DND-41 (cell line): ENCODE measurements around the gene SLC38A10.

Experiments
- ATAC-seq: fragments of 200-7000 bp; cut with Tn5 transposase; 3 replicates; pipeline ENCODE4 v1.9.1; 2021; ENCODE audit warnings: low read depth; ENCODE audit not compliant: insufficient read depth
- DNase-seq: peaks from one replicate; pipeline ENCODE4 v3.0.0-alpha.2; 2020
- H2AFZ ChIP-seq: 2 replicates; pipeline ENCODE4 v1.6.0; 2012; ENCODE audit warnings: low read depth, low read length
- H3K27ac ChIP-seq: 2 replicates; pipeline ENCODE4 v1.5.1; 2012; ENCODE audit warnings: low read length, inconsistent platforms
- H3K27me3 ChIP-seq: fragments of 200-600 bp; sonication (generic); 2 replicates; pipeline ENCODE4 v1.6.0; 2012; ENCODE audit warnings: low read length, mild to moderate bottlenecking, inconsistent platforms; ENCODE audit not compliant: insufficient read depth, poor library complexity
- H3K36me3 ChIP-seq: 2 replicates; pipeline ENCODE4 v1.5.1; 2012; ENCODE audit warnings: low read length, inconsistent platforms; ENCODE audit not compliant: insufficient read depth
- H3K4me1 ChIP-seq: 2 replicates; pipeline ENCODE4 v1.5.1; 2012; ENCODE audit warnings: mild to moderate bottlenecking, low read length; ENCODE audit not compliant: insufficient read depth
- H3K4me2 ChIP-seq: 2 replicates; pipeline ENCODE4 v1.6.0; 2012; ENCODE audit warnings: mild to moderate bottlenecking, moderate library complexity, low read length, inconsistent platforms; ENCODE audit not compliant: insufficient read depth
- H3K4me3 ChIP-seq, 2 experiments: fragments of 200-600 bp in 1 of 2; shearing (Covaris generic) in 1 of 2; 2 replicates each; pipeline ENCODE4 v1.5.1; 2012 to 2016; ENCODE audit warnings: inconsistent platforms in 2 of 2, low read length in 2 of 2, mild to moderate bottlenecking in 2 of 2, low read depth in 1 of 2, moderate library complexity in 1 of 2
- H3K79me2 ChIP-seq: 2 replicates; pipeline ENCODE4 v1.6.0; 2012; ENCODE audit warnings: low read length, inconsistent platforms; ENCODE audit not compliant: insufficient read depth
- H3K9ac ChIP-seq: 2 replicates; pipeline ENCODE4 v1.6.0; 2012; ENCODE audit warnings: low read depth, mild to moderate bottlenecking, inconsistent platforms, low read length, moderate library complexity
- H3K9me3 ChIP-seq: 2 replicates; pipeline ENCODE4 v1.5.1; 2012; ENCODE audit warnings: low read length, moderate library complexity, mild to moderate bottlenecking, inconsistent platforms; ENCODE audit not compliant: insufficient read depth, severe bottlenecking
- H4K20me1 ChIP-seq: 2 replicates; pipeline ENCODE4 v1.6.0; 2012; ENCODE audit warnings: low read length; ENCODE audit not compliant: insufficient read depth
- CTCF ChIP-seq: IDR thresholded peaks from 2 replicates; pipeline ENCODE4 v1.5.1; 2012; ENCODE audit warnings: borderline replicate concordance, low read length, moderate library complexity, mild to moderate bottlenecking; ENCODE audit not compliant: poor library complexity, severe bottlenecking; ENCODE audit errors: extremely low read depth
- EZH2 ChIP-seq: IDR thresholded peaks from 3 replicates; pipeline ENCODE4 v1.6.1; 2012; ENCODE audit warnings: borderline replicate concordance, low read depth, mild to moderate bottlenecking, moderate library complexity, low read length, inconsistent platforms; ENCODE audit not compliant: severe bottlenecking

SLC38A10 gene

DNA sequence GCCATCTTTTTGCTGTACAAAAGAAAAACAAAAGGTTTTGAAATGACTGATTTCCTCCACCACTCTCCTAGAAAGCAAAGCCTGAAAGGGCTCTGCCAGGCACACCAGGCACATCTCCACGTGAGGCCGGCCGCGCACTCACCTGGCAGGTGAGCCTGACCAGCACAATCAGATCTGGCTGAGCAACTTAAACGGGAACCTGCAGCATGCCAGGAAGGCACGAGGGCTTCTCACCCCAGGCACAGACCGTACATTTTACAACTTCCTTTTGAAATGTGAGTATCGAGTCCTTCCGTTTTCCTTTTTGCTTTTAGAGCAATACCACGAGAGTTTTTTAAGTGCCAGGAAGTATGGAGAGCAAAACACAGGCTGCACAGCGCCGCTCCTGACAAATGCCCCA is 22.5 kb downstream of the SLC38A10 start:
- Histone ChIP-seq H2AFZ (no peak overlapping the region), H3K4me1 (no peaks in the 10 kb centered on the region), H3K36me3 (peaks cover 81% of the 10 kb centered on the region), H3K4me2 (no peak overlapping the region), H3K4me3 (no peak overlapping the region), H3K79me2 (no peaks in the 10 kb centered on the region), H3K27ac (no peak overlapping the region), H3K9ac (no peak overlapping the region), H3K9me3 (no peaks in the 10 kb centered on the region), H3K27me3 (no peaks in the 10 kb centered on the region), H4K20me1 (peaks cover 5% of the 10 kb centered on the region)
- no peak for DNase-seq
- ATAC-seq, result no peak
- TF ChIP-seq EZH2 (no peak), CTCF (no peak)

GRCh38 chr17:81271226-81271625 is 23.9 kb downstream of the SLC38A10 start:
- ATAC-seq (no peak), DNase-seq (no peak)
- H2AFZ ChIP-seq, result no peak overlapping the region
- no peaks in the 10 kb centered on the region for H3K27me3 ChIP-seq
- H3K4me2 ChIP-seq, result no peak overlapping the region
- H4K20me1 ChIP-seq, result peaks cover 5% of the 10 kb centered on the region; the same call in 1 of the 2 replicates
- H3K27ac ChIP-seq, result no peak overlapping the region
- TF ChIP-seq CTCF (no peak), EZH2 (no peak)
- peaks cover 70% of the 10 kb centered on the region for H3K36me3 ChIP-seq
- no peaks in the 10 kb centered on the region for H3K4me1 ChIP-seq
- H3K79me2 ChIP-seq, result no peaks in the 10 kb centered on the region
- H3K4me3 ChIP-seq, result no peak overlapping the region
- no peak overlapping the region for H3K9ac ChIP-seq
- no peaks in the 10 kb centered on the region for H3K9me3 ChIP-seq

- ATAC-seq (no peak), DNase-seq (no peak)
- no peaks in the 10 kb centered on the region for H3K27me3 ChIP-seq
- H3K4me3 ChIP-seq, result no peak overlapping the region
- H2AFZ ChIP-seq, result no peak overlapping the region
- peaks cover 70% of the 10 kb centered on the region for H3K36me3 ChIP-seq
- H4K20me1 ChIP-seq, result peaks cover 8% of the 10 kb centered on the region
- no peak overlapping the region for H3K9ac ChIP-seq
- TF ChIP-seq CTCF (no peak), EZH2 (no peak)
- no peak overlapping the region for H3K27ac ChIP-seq
- H3K4me2 ChIP-seq, result no peak overlapping the region
- no peaks in the 10 kb centered on the region for H3K4me1 ChIP-seq
- no peaks in the 10 kb centered on the region for H3K79me2 ChIP-seq
- no peaks in the 10 kb centered on the region for H3K9me3 ChIP-seq
Observed at GRCh38 chr17:81270279-81270678, 24.8 kb downstream of the SLC38A10 start.
